H9 (cell line): ENCODE measurements around the gene TMEM209. TPM values are rescaled to one million over a fixed set of nuclear protein-coding genes. Genes with fewer than 3 reads are reported as not detected.
"Not testable (repeated sequence)": the region's sequence is repeated elsewhere in the genome, so short reads cannot be mapped to it uniquely, and the experiment has no call there.

ENCODE experiments used
- DNase-seq: peaks from one replicate; pipeline ENCODE4 v3.0.0-alpha.2; 2017
- H2AFZ ChIP-seq: one replicate; pipeline ENCODE4 v1.6.1; 2013; ENCODE audit warnings: mild to moderate bottlenecking, low read length, control low read depth, moderate library complexity
- H2AK5ac ChIP-seq: 2 replicates; pipeline ENCODE4 v1.6.1; 2013; ENCODE audit warnings: low read length, control low read depth, mixed read lengths; ENCODE audit not compliant: insufficient read length
- H2BK120ac ChIP-seq: one replicate; pipeline ENCODE4 v1.6.1; 2013; ENCODE audit warnings: low read depth, mild to moderate bottlenecking, low read length, control low read depth, inconsistent platforms; ENCODE audit not compliant: poor library complexity, severe bottlenecking
- H2BK12ac ChIP-seq: 2 replicates; pipeline ENCODE4 v1.6.1; 2013; ENCODE audit warnings: low read length, control low read depth, mixed read lengths, low read depth; ENCODE audit not compliant: insufficient read length
- H2BK15ac ChIP-seq: 2 replicates; pipeline ENCODE4 v1.6.1; 2013; ENCODE audit warnings: low read depth, low read length, control low read depth
- H2BK20ac ChIP-seq: one replicate; pipeline ENCODE4 v1.6.1; 2013; ENCODE audit warnings: low read depth, mild to moderate bottlenecking, low read length, control low read depth, inconsistent platforms; ENCODE audit not compliant: poor library complexity, severe bottlenecking
- H2BK5ac ChIP-seq: 2 replicates; pipeline ENCODE4 v1.6.1; 2013; ENCODE audit warnings: low read length, control low read depth, mixed read lengths; ENCODE audit not compliant: insufficient read length
- H3K14ac ChIP-seq: 2 replicates; pipeline ENCODE4 v1.6.1; 2013; ENCODE audit warnings: low read length, control low read depth; ENCODE audit not compliant: insufficient read depth
- H3K18ac ChIP-seq: 2 replicates; pipeline ENCODE4 v1.6.1; 2013; ENCODE audit warnings: low read depth, mild to moderate bottlenecking, mixed read lengths, low read length, control low read depth; ENCODE audit not compliant: insufficient read length
- H3K23ac ChIP-seq: 2 replicates; pipeline ENCODE4 v1.6.1; 2013; ENCODE audit warnings: low read length, control low read depth, mixed read lengths, low read depth; ENCODE audit not compliant: insufficient read length
- H3K23me2 ChIP-seq: 2 replicates; pipeline ENCODE4 v1.6.1; 2013; ENCODE audit warnings: low read depth, mild to moderate bottlenecking, mixed read lengths, low read length, control low read depth; ENCODE audit not compliant: insufficient read length, poor library complexity, severe bottlenecking
- H3K27ac ChIP-seq: 2 replicates; pipeline ENCODE4 v1.5.1; 2013; ENCODE audit warnings: low read length, control low read depth, mixed read lengths, low read depth; ENCODE audit not compliant: insufficient read length
- H3K27me3 ChIP-seq: 2 replicates; pipeline ENCODE4 v1.6.1; 2013; ENCODE audit warnings: low read length, control low read depth, inconsistent platforms; ENCODE audit not compliant: insufficient read depth
- H3K4ac ChIP-seq: 2 replicates; pipeline ENCODE4 v1.6.1; 2013; ENCODE audit warnings: low read depth, mild to moderate bottlenecking, control low read depth, inconsistent platforms, low read length, moderate library complexity
- H3K4me1 ChIP-seq: 2 replicates; pipeline ENCODE4 v1.6.1; 2013; ENCODE audit warnings: low read length, control low read depth, inconsistent platforms; ENCODE audit not compliant: insufficient read depth
- H3K4me2 ChIP-seq: 2 replicates; pipeline ENCODE4 v1.6.1; 2013; ENCODE audit warnings: low read length, control low read depth, mixed read lengths; ENCODE audit not compliant: insufficient read length, insufficient read depth
- H3K56ac ChIP-seq: 2 replicates; pipeline ENCODE4 v1.6.1; 2013; ENCODE audit warnings: low read depth, mild to moderate bottlenecking, mixed read lengths, low read length, control low read depth; ENCODE audit not compliant: insufficient read length
- H3K79me1 ChIP-seq: 2 replicates; pipeline ENCODE4 v1.6.1; 2013; ENCODE audit warnings: low read depth, mild to moderate bottlenecking, moderate library complexity, low read length, control low read depth, inconsistent platforms; ENCODE audit not compliant: insufficient read depth, poor library complexity, severe bottlenecking
- H3K79me2 ChIP-seq: 2 replicates; pipeline ENCODE4 v1.6.1; 2013; ENCODE audit warnings: low read length, control low read depth, inconsistent platforms; ENCODE audit not compliant: insufficient read depth
- H3K9ac ChIP-seq: 2 replicates; pipeline ENCODE4 v1.6.1; 2013; ENCODE audit warnings: low read length, control low read depth, mixed read lengths; ENCODE audit not compliant: insufficient read length; ENCODE audit errors: extremely low read depth
- H3K9me3 ChIP-seq: one replicate; pipeline ENCODE4 v1.6.1; 2013; ENCODE audit warnings: low read depth, low read length, inconsistent platforms; ENCODE audit not compliant: control insufficient read depth
- H3T11ph ChIP-seq: one replicate; pipeline ENCODE4 v1.6.1; 2013; ENCODE audit warnings: mild to moderate bottlenecking, low read length, control low read depth, inconsistent platforms
- H4K20me1 ChIP-seq: one replicate; pipeline ENCODE4 v1.6.1; 2013; ENCODE audit not compliant: control insufficient read depth, insufficient read length, insufficient read depth
- H4K5ac ChIP-seq: 2 replicates; pipeline ENCODE4 v1.6.1; 2013; ENCODE audit warnings: low read depth, mild to moderate bottlenecking, mixed read lengths, low read length, control low read depth; ENCODE audit not compliant: insufficient read length
- H4K8ac ChIP-seq: replicated peaks from 2 replicates; pipeline ENCODE4 v1.6.1; 2013; ENCODE audit warnings: low read length, control low read depth, mixed read lengths, low read depth; ENCODE audit not compliant: insufficient read length
- H4K91ac ChIP-seq: 2 replicates; pipeline ENCODE4 v1.6.1; 2013; ENCODE audit warnings: low read depth, mild to moderate bottlenecking, moderate library complexity, mixed read lengths, low read length, control low read depth; ENCODE audit not compliant: insufficient read length
- H3K27ac Mint-ChIP-seq, 3 experiments: 2 replicates in 2 of 3; 3 replicates in 1 of 3; pipeline ENCODE4 v1.8.0; 2020 to 2021; ENCODE audit warnings: mixed read lengths in 3 of 3, mild to moderate bottlenecking in 1 of 3, moderate library complexity in 1 of 3
- H3K27me3 Mint-ChIP-seq: 2 replicates; pipeline ENCODE4 v1.8.0; 2021; ENCODE audit warnings: low read depth, mild to moderate bottlenecking, moderate library complexity, mixed read lengths
- H3K36me3 Mint-ChIP-seq, 3 experiments: 2 replicates in 2 of 3; 3 replicates in 1 of 3; pipeline ENCODE4 v1.8.0; 2020 to 2021; ENCODE audit warnings: low read depth in 3 of 3, mixed read lengths in 3 of 3; ENCODE audit not compliant: insufficient read depth in 1 of 3
- H3K4me1 Mint-ChIP-seq, 2 experiments: 2 replicates each; pipeline ENCODE4 v1.8.0; 2020; ENCODE audit warnings: mixed read lengths in 2 of 2
- H3K4me3 Mint-ChIP-seq, 2 experiments: 2 replicates in 1 of 2; 3 replicates in 1 of 2; pipeline ENCODE4 v1.8.0; 2020 to 2021; ENCODE audit warnings: mild to moderate bottlenecking in 2 of 2, mixed read lengths in 2 of 2, moderate library complexity in 1 of 2
- H3K9me3 Mint-ChIP-seq, 2 experiments: 2 replicates in 1 of 2; 3 replicates in 1 of 2; pipeline ENCODE4 v1.8.0; 2020; ENCODE audit warnings: mild to moderate bottlenecking in 2 of 2, mixed read lengths in 2 of 2, moderate library complexity in 1 of 2
- CTCF ChIP-seq: fragments of 200-600 bp; sonication (generic); conservative IDR thresholded peaks from 3 replicates; pipeline ENCODE4 v1.8.0; 2021; ENCODE audit warnings: antibody characterized with exemption, mild to moderate bottlenecking
- WGBS: extraction: QIAGEN DNeasy Blood & Tissue Kit; methylation state at CpG from one replicate; pipeline ENCODE4 v1.1.7; 2013; ENCODE audit warnings: missing lambda C conversion rate, low lambda C conversion rate, mixed read lengths; ENCODE audit not compliant: insufficient read length; ENCODE audit errors: extremely low coverage; 5-methylcytosine and 5-hydroxymethylcytosine counted together
- total RNA-seq: library from RNA; stranded (reverse); gene quantifications from 2 replicates; pipeline ENCODE4 v1.2.1, GENCODE V29; 2021

Gene TMEM209
- total RNA-seq, 1 experiment from 2014 or later, result 30.8 TPM

- H3K14ac ChIP-seq, result no peak overlapping the region
- no peaks in the 10 kb centered on the region for H3K79me1 ChIP-seq
- no peaks in the 10 kb centered on the region for H3K9me3 ChIP-seq
- H2BK5ac ChIP-seq, result no peak overlapping the region
- no peak overlapping the region for H3K23ac ChIP-seq
- H2BK120ac ChIP-seq, result no peak overlapping the region
- H3K4me2 ChIP-seq, result no peak overlapping the region
- no peak overlapping the region for H4K91ac ChIP-seq
- H3K56ac ChIP-seq, result no peak overlapping the region
- no peak overlapping the region for H4K5ac ChIP-seq
- H3K23me2 ChIP-seq, result no peaks in the 10 kb centered on the region
- H3K4me1 ChIP-seq, result no peaks in the 10 kb centered on the region
- no peak overlapping the region for H2AK5ac ChIP-seq
- no peak overlapping the region for H3K18ac ChIP-seq
- H3K27ac ChIP-seq, result no peak overlapping the region
- no peak overlapping the region for H2AFZ ChIP-seq
- H4K20me1 ChIP-seq, result no peaks in the 10 kb centered on the region
- H2BK15ac ChIP-seq, result no peak overlapping the region
- no peak overlapping the region for H3K9ac ChIP-seq
- no peaks in the 10 kb centered on the region for H3K27me3 ChIP-seq
- no peak overlapping the region; a peak in 1 of 7 replicates for H3K27ac Mint-ChIP-seq
- H3K4me1 Mint-ChIP-seq, result peaks cover 15 to 17% of the 10 kb centered on the region in 2 experiments
- no CpG with 5 or more reads among the region's 9 CpGs for WGBS
- H2BK12ac ChIP-seq, result no peak overlapping the region
- TF ChIP-seq CTCF, result no peak
- no peak for DNase-seq
- H3T11ph ChIP-seq, result no peak overlapping the region
- H4K8ac ChIP-seq, result no peak overlapping the region
- no peak overlapping the region for H3K4ac ChIP-seq
- no peak overlapping the region; a peak in 1 of 5 replicates for H3K4me3 Mint-ChIP-seq
- no peak overlapping the region for H2BK20ac ChIP-seq
- H3K9me3 Mint-ChIP-seq, result no peaks in the 10 kb centered on the region
- no peaks in the 10 kb centered on the region for H3K36me3 Mint-ChIP-seq
- peaks cover 9% of the 10 kb centered on the region for H3K27me3 Mint-ChIP-seq
- H3K79me2 ChIP-seq, result no peaks in the 10 kb centered on the region
These were observed 58.4 kb downstream of the TMEM209 start for GRCh38 chr7:130146693-130147405.

GRCh38 chr7:130146142-130146541 is 59.1 kb downstream of the TMEM209 start:
- H3K36me3 Mint-ChIP-seq, result not testable (repeated sequence)

More at GRCh38 chr7:130146142-130146541, 59.1 kb downstream of the TMEM209 start:
- not testable (repeated sequence) for H3K4me2 ChIP-seq, H2AK5ac ChIP-seq, DNase-seq, H2BK12ac ChIP-seq, H3K27me3 ChIP-seq, H3K9me3 Mint-ChIP-seq, H3K9ac ChIP-seq, H3K23me2 ChIP-seq, H2AFZ ChIP-seq, H4K5ac ChIP-seq, H3K9me3 ChIP-seq, H3K79me1 ChIP-seq, H3K18ac ChIP-seq, H2BK120ac ChIP-seq, H3K56ac ChIP-seq, H3K4ac ChIP-seq, H3K4me1 ChIP-seq, H3K14ac ChIP-seq, H3K4me3 Mint-ChIP-seq, H4K8ac ChIP-seq, H3K23ac ChIP-seq, H4K20me1 ChIP-seq, H3T11ph ChIP-seq, H2BK20ac ChIP-seq, H3K27ac Mint-ChIP-seq, H2BK5ac ChIP-seq, H4K91ac ChIP-seq, H3K27ac ChIP-seq, H3K79me2 ChIP-seq, H2BK15ac ChIP-seq
- Mint-ChIP-seq H3K4me1 (peaks cover 19 to 21% of the 10 kb centered on the region in 2 experiments), H3K27me3 (peaks cover 12% of the 10 kb centered on the region)
- no CpG with 5 or more reads among the region's 5 CpGs for WGBS
